Left colon (tissue), 2 donors: ENCODE data around the gene CFAP92. TPM values are rescaled to one million over a fixed set of nuclear protein-coding genes. Genes with fewer than 3 reads are reported as not detected.

Source experiments
- ATAC-seq: fragments of 200-7000 bp; cut with Tn5 transposase; one replicate; pipeline ENCODE4 v1.9.1; 2020; ENCODE audit warnings: mild to moderate bottlenecking, moderate library complexity
- DNase-seq, 2 donors: peaks; one replicate each; pipeline ENCODE4 v3.0.0-alpha.2; 2020
- intact Hi-C, 2 donors: fragments of 100-400 bp; cut with DNase I in 1 of 2; cut with micrococcal nuclease in 1 of 2; formaldehyde crosslinking; loops; one replicate each; pipeline versions ENCODE4 v1.11.2 to v1.14.0; 2022; cut with DNase I, micrococcal nuclease
- total RNA-seq, 2 donors: library from RNA; stranded (reverse); fragmentation: NEBNext Ultra II Directional; extraction: Animal tissue kit (Norgen Biotek cat#: 25700); gene quantifications; one replicate each; pipeline ENCODE4 v1.2.1, GENCODE V29; 2021
- donor health status: DM: no; HTN: no; CAD: no.
- donor health status: DM: yes; HTN: yes; CAD: no.

CFAP92 gene
- total RNA-seq, 2 donors from 2014 or later, result 2.1 to 2.9 TPM

GRCh38 chr3:128922804-128923459 lies 70.9 kb downstream of the CFAP92 start:
- DNase-seq, result no peak
- intact Hi-C loops, result no loop called here
- ATAC-seq, result no peak

- intact Hi-C loops, result no loop called here
- ATAC-seq (no peak), DNase-seq (no peak)
Measured at GRCh38 chr3:128919988-128920387, 73.9 kb downstream of the CFAP92 start.

GRCh38 chr3:128917291-128917690 lies 76.6 kb downstream of the CFAP92 start:
- no peak for ATAC-seq
- intact Hi-C loops, result no loop called here

GRCh38 chr3:128914966-128915645 lies 78.8 kb downstream of the CFAP92 start:
- ATAC-seq (no peak), DNase-seq (no peak)
- intact Hi-C loops, result no loop called here

More at GRCh38 chr3:128917291-128917690, 76.6 kb downstream of the CFAP92 start:
- DNase-seq, result no peak

- intact Hi-C loops, result no loop called here
- DNase-seq (no peak), ATAC-seq (no peak)
Measured at GRCh38 chr3:128911911-128912310, 82.0 kb downstream of the CFAP92 start.

GRCh38 chr3:128910006-128910405 lies 83.9 kb downstream of the CFAP92 start:
- no peak for DNase-seq
- intact Hi-C loops, result no loop called here
- peak; percentile 46 for ATAC-seq

- DNase-seq (no peak), ATAC-seq (no peak)
- intact Hi-C loops, result no loop called here
Measured at GRCh38 chr3:128908951-128909350, 84.9 kb downstream of the CFAP92 start.

- no peak for ATAC-seq
- DNase-seq, result no peak
- intact Hi-C loops, result no loop called here
Measured at GRCh38 chr3:128907706-128908445, 86.0 kb downstream of the CFAP92 start.

- no peak for ATAC-seq
- intact Hi-C loops, result no loop called here
- no peak for DNase-seq
Measured at GRCh38 chr3:128906804-128907525, 86.9 kb downstream of the CFAP92 start.

GRCh38 chr3:128906031-128906803 lies 87.7 kb downstream of the CFAP92 start:
- intact Hi-C loops, result no loop called here

GRCh38 chr3:128903501-128903900 lies 90.4 kb downstream of the CFAP92 start:
- DNase-seq, result no peak
- intact Hi-C loops, result no loop called here
- no peak for ATAC-seq

More at GRCh38 chr3:128906031-128906803, 87.7 kb downstream of the CFAP92 start:
- no peak for ATAC-seq
- DNase-seq, result no peak

GRCh38 chr3:128902426-128902825 lies 91.5 kb downstream of the CFAP92 start:
- intact Hi-C loops, result no loop called here
- DNase-seq (no peak), ATAC-seq (no peak)

- intact Hi-C loops, result no loop called here
- DNase-seq (no peak), ATAC-seq (no peak)
Measured at GRCh38 chr3:128895843-128896697, 97.8 kb downstream of the CFAP92 start.

GRCh38 chr3:128889139-128889894 lies 104.6 kb downstream of the CFAP92 start:
- intact Hi-C loops, result no loop called here
- ATAC-seq (peak; percentile 50), DNase-seq (no peak)

- intact Hi-C loops, result no loop called here
- ATAC-seq (no peak), DNase-seq (no peak)
Measured at GRCh38 chr3:128884992-128885391, 108.9 kb downstream of the CFAP92 start.

- no peak for DNase-seq
- intact Hi-C loops, result no loop called here
- ATAC-seq, result no peak
Measured at GRCh38 chr3:128882719-128883118, 111.2 kb downstream of the CFAP92 start.

- ATAC-seq, result no peak
- DNase-seq, result no peak
Measured at GRCh38 chr3:128881576-128881975, 112.3 kb downstream of the CFAP92 start.

More at GRCh38 chr3:128881576-128881975, 112.3 kb downstream of the CFAP92 start:
- intact Hi-C loops, result no loop called here
